ENCODE results near the gene PHF10.

GRCh38 chr6:169752074-169752623 is 27.8 kb upstream of the PHF10 start:
- TF ChIP-seq EZH2 (IDR thresholded peaks at IDR 0.05) (no peak), POLR2AphosphoS5 (IDR thresholded peaks at IDR 0.05; ENCODE audit: borderline replicate concordance, low read depth, low read length) (no peak)

All from SK-N-MC (cell line).